CD14-positive monocyte (primary cell): ENCODE results near the gene OPA1. TPM values are rescaled to one million over a fixed set of nuclear protein-coding genes. Genes with fewer than 3 reads are reported as not detected.

Source experiments
- DNase-seq, 3 donors: peaks; one replicate each; pipeline ENCODE4 v3.0.0-alpha.2; 2011 to 2022
- H2AFZ ChIP-seq: 2 replicates; pipeline ENCODE4 v1.6.0; 2012; ENCODE audit warnings: mild to moderate bottlenecking, low read depth, low read length, inconsistent platforms; ENCODE audit not compliant: insufficient read depth, poor library complexity, severe bottlenecking
- H3K27ac ChIP-seq, 2 donors: 1 replicate in 1 of 2; 2 replicates in 1 of 2; pipeline ENCODE4 v1.5.1; 2012 to 2013; ENCODE audit warnings: low read length in 2 of 2, control low read depth in 1 of 2, inconsistent platforms in 1 of 2, low read depth in 1 of 2, mild to moderate bottlenecking in 1 of 2
- H3K27me3 ChIP-seq, 2 donors: one replicate each; pipeline versions ENCODE4 v1.6.0 to v1.6.1; 2011 to 2013; ENCODE audit warnings: low read length in 2 of 2; ENCODE audit not compliant: control insufficient read depth in 2 of 2, insufficient read depth in 2 of 2
- H3K36me3 ChIP-seq, 2 donors: replicated peaks in 1 of 2; 1 replicate in 1 of 2; 2 replicates in 1 of 2; pipeline versions ENCODE4 v1.5.1 to v1.6.1; 2012 to 2013; ENCODE audit warnings: low read length in 2 of 2, control low read depth in 1 of 2, inconsistent platforms in 1 of 2, mild to moderate bottlenecking in 1 of 2; ENCODE audit not compliant: insufficient read depth in 2 of 2, control insufficient read depth in 1 of 2
- H3K4me1 ChIP-seq, 2 donors: 1 replicate in 1 of 2; 2 replicates in 1 of 2; pipeline versions ENCODE4 v1.5.1 to v1.6.1; 2012 to 2013; ENCODE audit warnings: low read length in 2 of 2, control low read depth in 1 of 2, inconsistent platforms in 1 of 2, mild to moderate bottlenecking in 1 of 2, moderate library complexity in 1 of 2; ENCODE audit not compliant: insufficient read depth in 2 of 2, control insufficient read depth in 1 of 2
- H3K4me2 ChIP-seq: replicated peaks from 2 replicates; pipeline ENCODE3; 2012; ENCODE audit warnings: low read length, moderate library complexity, mild to moderate bottlenecking; ENCODE audit not compliant: poor library complexity, severe bottlenecking; ENCODE audit errors: extremely low read depth
- H3K4me3 ChIP-seq, 3 experiments: fragments of 200-600 bp in 1 of 3; sonication (generic) in 1 of 3; replicated peaks in 1 of 3; 1 replicate in 2 of 3; 2 replicates in 1 of 3; pipeline ENCODE4 v1.5.1; 2011 to 2013; ENCODE audit warnings: low read length in 3 of 3, mild to moderate bottlenecking in 3 of 3, control low read depth in 2 of 3, low read depth in 2 of 3, inconsistent platforms in 1 of 3, moderate library complexity in 1 of 3
- H3K79me2 ChIP-seq: 2 replicates; pipeline ENCODE4 v1.6.0; 2012; ENCODE audit warnings: mild to moderate bottlenecking, control low read depth, inconsistent platforms, low read length, moderate library complexity; ENCODE audit not compliant: insufficient read depth
- H3K9ac ChIP-seq: 2 replicates; pipeline ENCODE4 v1.6.0; 2017; ENCODE audit warnings: low read length, mild to moderate bottlenecking; ENCODE audit not compliant: insufficient read depth, poor library complexity, severe bottlenecking
- H3K9me3 ChIP-seq, 2 donors: replicated peaks in 1 of 2; 1 replicate in 1 of 2; 2 replicates in 1 of 2; pipeline versions ENCODE4 v1.5.1 to v1.6.1; 2012 to 2013; ENCODE audit warnings: low read length in 2 of 2, control low read depth in 1 of 2; ENCODE audit not compliant: control insufficient read depth in 1 of 2, insufficient read depth in 1 of 2
- H4K20me1 ChIP-seq: 2 replicates; pipeline ENCODE4 v1.6.0; 2012; ENCODE audit warnings: mild to moderate bottlenecking, low read length, control low read depth, moderate library complexity; ENCODE audit not compliant: insufficient read depth
- H3K27ac Mint-ChIP-seq, 7 donors: one replicate each; pipeline ENCODE4 v1.8.0; 2020; ENCODE audit warnings: mild to moderate bottlenecking in 7 of 7, mixed read lengths in 7 of 7, moderate library complexity in 6 of 7, inconsistent platforms in 2 of 7
- H3K27me3 Mint-ChIP-seq, 3 donors: one replicate each; pipeline ENCODE4 v1.8.0; 2021 to 2022; ENCODE audit warnings: low read depth in 3 of 3, mild to moderate bottlenecking in 3 of 3, mixed read lengths in 3 of 3, moderate library complexity in 3 of 3, inconsistent platforms in 1 of 3
- H3K36me3 Mint-ChIP-seq, 2 donors: one replicate each; pipeline ENCODE4 v1.8.0; 2020; ENCODE audit warnings: mixed read lengths in 2 of 2, inconsistent platforms in 1 of 2, mild to moderate bottlenecking in 1 of 2
- H3K4me1 Mint-ChIP-seq: one replicate; pipeline ENCODE4 v1.8.0; 2020; ENCODE audit warnings: mild to moderate bottlenecking, mixed read lengths
- H3K4me3 Mint-ChIP-seq, 2 donors: one replicate each; pipeline ENCODE4 v1.8.0; 2020; ENCODE audit warnings: mild to moderate bottlenecking in 2 of 2, mixed read lengths in 2 of 2, moderate library complexity in 1 of 2
- H3K9me3 Mint-ChIP-seq, 7 donors: one replicate each; pipeline ENCODE4 v1.8.0; 2020 to 2022; ENCODE audit warnings: mixed read lengths in 7 of 7, mild to moderate bottlenecking in 6 of 7, moderate library complexity in 6 of 7, inconsistent platforms in 2 of 7
- WGBS: methylation state at CpG from one replicate; pipeline ENCODE4 v1.1.5; 2013; ENCODE audit warnings: missing lambda C conversion rate; ENCODE audit not compliant: insufficient coverage; 5-methylcytosine and 5-hydroxymethylcytosine counted together
- intact Hi-C, 2 donors: fragments of 100-400 bp; cut with micrococcal nuclease; formaldehyde crosslinking; loops; one replicate each; pipeline versions ENCODE4 v1.15.0 to v1.15.1; 2023
- polyA plus RNA-seq, 3 donors: library from polyadenylated mRNA; depleted of rRNA in 1 of 3; unstranded in 2 of 3; stranded (reverse) in 1 of 3; fragments of 300-500 nt in 2 of 3; fragments of >200 nt in 1 of 3; fragmentation: Illumina TruSeq in 2 of 3; gene quantifications; 1 replicate in 2 of 3; 2 replicates in 1 of 3; pipeline ENCODE4 v1.2.3, GENCODE V29; 2012 to 2021
- TF ChIP-seq, protein P1 (sequence below): fragments of 200-600 bp; IDR thresholded peaks from one replicate; pipeline ENCODE4 v1.8.0; 2022; ENCODE audit warnings: antibody characterized with exemption, mild to moderate bottlenecking

OPA1 gene
- polyA plus RNA-seq, 3 donors, result 15.4 to 26.5 (median 18.1) TPM

DNA sequence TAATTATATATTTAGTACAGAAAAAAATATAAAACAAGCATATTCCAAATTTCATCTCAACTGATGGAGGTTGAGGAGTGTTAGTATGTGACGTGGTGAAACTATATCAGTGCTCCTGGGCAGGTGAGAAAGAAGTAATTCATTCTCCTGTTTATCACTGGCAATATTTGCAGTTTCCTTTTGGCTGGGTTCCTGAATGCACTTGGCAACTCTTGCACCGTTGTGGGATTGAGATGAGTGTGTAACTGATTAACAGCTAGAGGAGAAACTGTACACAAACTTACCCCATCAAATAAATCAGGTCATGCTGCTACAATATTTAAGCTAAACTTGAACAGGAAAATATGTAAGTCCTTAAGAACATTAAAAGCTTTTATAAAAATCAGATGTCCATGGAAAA is 36.2 kb upstream of the OPA1 start:
- no peak overlapping the region for H3K9ac ChIP-seq
- no CpG with 5 or more reads among the region's 2 CpGs for WGBS

DNA sequence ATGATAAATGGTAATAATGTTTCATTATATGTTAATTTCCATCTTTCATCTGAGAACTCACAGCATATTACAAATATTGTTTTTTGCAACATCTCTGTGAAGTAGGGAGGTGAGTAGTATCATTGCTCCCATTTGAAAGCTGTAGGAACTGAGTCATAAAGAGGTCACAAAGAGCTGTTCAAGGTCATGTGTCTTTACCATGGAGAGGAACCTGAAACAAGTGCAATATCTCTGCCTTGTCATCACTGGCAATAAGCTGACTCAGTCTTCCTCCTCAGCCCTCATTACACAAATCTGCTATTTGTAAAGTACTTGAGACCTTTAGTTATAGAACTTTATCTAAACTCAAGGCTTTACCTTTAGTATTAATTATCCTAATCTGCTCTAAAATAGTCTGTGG is 33.9 kb upstream of the OPA1 start:
- H3K27ac ChIP-seq, result no peak overlapping the region
- H3K27me3 Mint-ChIP-seq, result peaks cover 2 to 6% (median 4%) of the 10 kb centered on the region in 3 donors
- no peaks in the 10 kb centered on the region for H3K9me3 Mint-ChIP-seq
- H3K79me2 ChIP-seq, result no peaks in the 10 kb centered on the region
- no peak overlapping the region for H3K4me2 ChIP-seq
- no peaks in the 10 kb centered on the region for H3K36me3 ChIP-seq
- TF ChIP-seq, protein P1, sequence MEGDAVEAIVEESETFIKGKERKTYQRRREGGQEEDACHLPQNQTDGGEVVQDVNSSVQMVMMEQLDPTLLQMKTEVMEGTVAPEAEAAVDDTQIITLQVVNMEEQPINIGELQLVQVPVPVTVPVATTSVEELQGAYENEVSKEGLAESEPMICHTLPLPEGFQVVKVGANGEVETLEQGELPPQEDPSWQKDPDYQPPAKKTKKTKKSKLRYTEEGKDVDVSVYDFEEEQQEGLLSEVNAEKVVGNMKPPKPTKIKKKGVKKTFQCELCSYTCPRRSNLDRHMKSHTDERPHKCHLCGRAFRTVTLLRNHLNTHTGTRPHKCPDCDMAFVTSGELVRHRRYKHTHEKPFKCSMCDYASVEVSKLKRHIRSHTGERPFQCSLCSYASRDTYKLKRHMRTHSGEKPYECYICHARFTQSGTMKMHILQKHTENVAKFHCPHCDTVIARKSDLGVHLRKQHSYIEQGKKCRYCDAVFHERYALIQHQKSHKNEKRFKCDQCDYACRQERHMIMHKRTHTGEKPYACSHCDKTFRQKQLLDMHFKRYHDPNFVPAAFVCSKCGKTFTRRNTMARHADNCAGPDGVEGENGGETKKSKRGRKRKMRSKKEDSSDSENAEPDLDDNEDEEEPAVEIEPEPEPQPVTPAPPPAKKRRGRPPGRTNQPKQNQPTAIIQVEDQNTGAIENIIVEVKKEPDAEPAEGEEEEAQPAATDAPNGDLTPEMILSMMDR, result no peak
- no peak for DNase-seq
- no peaks in the 10 kb centered on the region for H3K9me3 ChIP-seq
- no peaks in the 10 kb centered on the region for H3K4me1 ChIP-seq
- no peak overlapping the region for H2AFZ ChIP-seq
- H3K4me3 ChIP-seq, result no peak overlapping the region
- no peaks in the 10 kb centered on the region for H4K20me1 ChIP-seq
- H3K27me3 ChIP-seq, result no peaks in the 10 kb centered on the region
- peaks cover 2% of the 10 kb centered on the region for H3K4me1 Mint-ChIP-seq
- H3K4me3 Mint-ChIP-seq, result no peak overlapping the region
- intact Hi-C loops, result no loop called here
- H3K9ac ChIP-seq, result no peak overlapping the region
- H3K36me3 Mint-ChIP-seq, result no peaks in the 10 kb centered on the region
- no peak overlapping the region for H3K27ac Mint-ChIP-seq

More for the DNA sequence above, 36.2 kb upstream of the OPA1 start:
- DNase-seq, result no peak
- Histone ChIP-seq H3K9me3 (no peaks in the 10 kb centered on the region), H3K36me3 (no peaks in the 10 kb centered on the region), H3K4me2 (no peak overlapping the region), H3K4me1 (no peaks in the 10 kb centered on the region), H4K20me1 (no peaks in the 10 kb centered on the region), H2AFZ (no peak overlapping the region), H3K27ac (no peak overlapping the region), H3K27me3 (no peaks in the 10 kb centered on the region), H3K79me2 (no peaks in the 10 kb centered on the region), H3K4me3 (no peak overlapping the region)
- intact Hi-C loops, result no loop called here
- H3K36me3 Mint-ChIP-seq, result no peaks in the 10 kb centered on the region
- H3K4me3 Mint-ChIP-seq, result no peak overlapping the region
- peaks cover 2% of the 10 kb centered on the region for H3K4me1 Mint-ChIP-seq
- peaks cover 2 to 8% (median 4%) of the 10 kb centered on the region in 3 donors for H3K27me3 Mint-ChIP-seq
- no peaks in the 10 kb centered on the region for H3K9me3 Mint-ChIP-seq
- no peak overlapping the region for H3K27ac Mint-ChIP-seq
- TF ChIP-seq, protein P1, result no peak
